Limb (tissue), 2 donors: Measurements from ENCODE around the gene GNAQ.

Source experiments
- DNase-seq, 2 donors: peaks; one replicate each; pipeline ENCODE4 v3.0.0-alpha.2; 2016; ENCODE audit errors: extremely low spot score in 2 of 2

GNAQ gene

DNA sequence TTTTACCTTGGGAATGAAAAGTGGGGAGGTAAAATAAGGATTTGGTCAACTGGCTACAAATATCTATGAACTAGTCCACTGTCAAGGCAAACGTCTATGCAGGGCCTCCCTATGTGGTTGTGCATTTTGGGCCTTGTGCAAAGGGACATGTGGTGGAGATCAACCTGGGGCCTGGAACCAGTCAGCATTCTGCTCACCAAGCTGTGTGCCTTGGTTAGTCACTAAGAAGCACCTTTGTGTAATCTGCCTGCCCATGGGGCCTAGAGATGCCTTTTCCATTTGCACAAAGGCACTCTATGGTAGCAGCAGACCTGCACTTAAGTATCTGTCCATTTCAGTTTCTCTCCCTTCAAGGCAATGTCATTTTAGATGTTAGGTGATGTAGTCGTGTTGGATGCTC lies 184.0 kb downstream of the GNAQ start:
- no peak for DNase-seq

DNA sequence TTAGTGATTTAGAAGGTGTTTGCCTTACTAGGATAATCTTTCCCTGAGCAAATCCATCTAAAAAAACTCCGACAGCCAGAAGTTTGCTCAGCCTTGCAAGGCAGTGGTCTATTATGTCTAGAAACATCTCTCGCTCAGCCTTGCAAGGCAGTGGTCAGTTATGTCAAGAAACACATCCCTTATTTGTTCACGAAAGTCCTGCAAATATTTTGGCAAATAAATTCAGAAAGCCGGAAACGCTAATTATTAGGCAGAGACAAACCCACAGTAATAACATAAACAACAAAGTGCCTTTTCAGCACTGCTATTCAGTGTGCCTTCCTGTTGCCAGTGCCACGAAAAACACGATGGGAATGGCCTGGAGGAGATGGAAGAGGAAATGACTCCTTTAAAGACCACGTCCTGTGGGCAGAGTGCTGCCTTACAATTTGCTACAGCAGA lies 184.5 kb downstream of the GNAQ start:
- no peak for DNase-seq

DNA sequence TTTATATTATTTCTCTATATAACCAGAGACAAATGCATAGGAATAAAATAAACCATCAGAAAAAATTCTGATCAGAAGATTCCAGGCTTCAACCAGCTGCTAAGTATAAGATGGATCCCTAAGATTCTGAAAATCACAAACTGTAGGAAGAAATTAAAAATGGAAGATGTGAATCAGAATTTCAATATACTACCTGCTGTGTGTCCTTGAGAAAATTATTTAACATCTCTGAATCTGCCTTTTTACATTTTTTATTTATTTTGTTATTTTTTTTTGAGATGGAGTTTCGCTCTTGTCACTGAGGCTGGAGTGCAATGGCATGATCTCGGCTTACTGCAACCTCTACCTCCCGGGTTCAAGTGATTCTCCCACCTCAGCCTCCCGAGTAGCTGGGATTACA lies 187.2 kb downstream of the GNAQ start:
- no peak for DNase-seq

DNA sequence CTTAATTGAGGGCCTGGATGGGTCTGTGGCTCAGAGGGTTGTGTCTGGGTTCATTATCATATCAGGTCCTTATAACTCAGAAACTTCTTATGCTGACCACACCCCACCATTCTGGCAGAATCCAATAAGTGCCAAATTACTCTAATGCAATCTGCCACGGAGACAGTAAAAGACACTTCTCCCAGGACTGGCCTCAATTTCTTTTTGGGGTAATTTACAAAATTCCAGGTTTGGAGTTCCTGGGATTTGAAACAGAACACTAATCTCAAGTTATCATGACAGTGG lies 187.8 kb downstream of the GNAQ start:
- no peak for DNase-seq

DNA sequence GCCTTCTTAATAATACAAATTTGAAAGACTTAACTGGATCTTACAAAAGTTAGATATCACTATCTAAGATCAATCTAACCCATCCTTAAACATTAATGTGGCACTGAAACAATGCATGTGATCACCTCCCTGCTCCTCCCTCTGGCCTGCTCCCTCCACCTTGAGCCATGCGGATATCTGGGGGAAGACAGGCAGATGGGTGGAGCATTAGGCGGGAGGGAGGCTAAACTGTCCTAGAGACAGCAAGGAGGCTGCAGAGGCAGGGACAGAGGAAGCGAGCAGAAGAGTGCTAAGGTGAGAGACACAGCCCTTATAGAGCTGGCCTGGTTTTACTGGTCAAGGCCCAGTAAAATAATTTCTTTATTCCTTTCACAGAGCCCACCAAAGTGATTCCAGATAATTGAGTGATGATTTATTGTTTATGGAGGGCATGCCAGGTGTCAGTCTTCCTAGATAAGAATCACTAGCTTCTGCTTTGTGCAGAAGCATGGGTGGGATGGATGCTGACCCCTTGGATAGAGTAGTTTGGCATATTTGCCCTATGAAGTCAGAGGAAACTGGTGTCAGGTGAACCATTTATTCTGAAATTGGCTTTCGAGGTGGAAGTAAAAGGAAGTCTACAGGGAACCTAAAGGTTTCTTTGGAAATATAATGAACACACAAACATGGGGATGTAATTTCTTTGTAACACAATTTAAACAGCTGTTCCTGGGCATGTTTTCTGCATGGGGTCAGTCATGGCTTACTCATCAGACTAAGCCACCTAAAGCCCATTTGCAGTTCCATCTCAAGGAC lies 188.3 kb downstream of the GNAQ start:
- no peak for DNase-seq

DNA sequence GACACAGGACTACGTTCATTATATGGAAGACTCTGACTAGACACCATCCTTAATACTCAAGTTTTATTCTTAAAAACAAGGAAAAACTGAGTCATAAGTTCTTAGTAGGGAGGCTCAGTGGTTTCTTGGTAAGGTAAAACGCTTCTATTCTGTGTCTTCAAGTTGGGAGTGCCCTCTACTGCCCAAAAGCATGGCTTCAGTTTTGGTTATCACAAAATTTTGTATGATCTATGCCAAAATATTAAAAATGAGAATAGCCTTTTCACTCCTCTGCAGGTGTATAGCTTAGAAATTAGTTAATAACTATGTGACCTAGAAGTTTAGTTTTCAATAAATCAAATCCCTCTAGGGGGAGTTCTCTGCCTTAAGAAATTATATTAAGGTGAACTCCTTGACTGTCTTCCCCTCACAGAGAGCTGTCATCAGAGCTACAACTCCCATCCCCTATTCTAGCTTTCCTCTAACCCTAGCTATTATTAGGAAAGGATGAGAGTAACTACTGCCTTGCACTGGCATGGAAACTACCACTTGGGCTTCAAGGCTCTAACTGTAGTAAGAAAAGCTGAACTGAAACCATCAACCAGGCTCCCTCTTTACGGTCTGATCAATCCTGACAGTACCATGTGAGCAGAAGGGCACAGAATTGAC lies 189.7 kb downstream of the GNAQ start:
- DNase-seq = no peak

DNA sequence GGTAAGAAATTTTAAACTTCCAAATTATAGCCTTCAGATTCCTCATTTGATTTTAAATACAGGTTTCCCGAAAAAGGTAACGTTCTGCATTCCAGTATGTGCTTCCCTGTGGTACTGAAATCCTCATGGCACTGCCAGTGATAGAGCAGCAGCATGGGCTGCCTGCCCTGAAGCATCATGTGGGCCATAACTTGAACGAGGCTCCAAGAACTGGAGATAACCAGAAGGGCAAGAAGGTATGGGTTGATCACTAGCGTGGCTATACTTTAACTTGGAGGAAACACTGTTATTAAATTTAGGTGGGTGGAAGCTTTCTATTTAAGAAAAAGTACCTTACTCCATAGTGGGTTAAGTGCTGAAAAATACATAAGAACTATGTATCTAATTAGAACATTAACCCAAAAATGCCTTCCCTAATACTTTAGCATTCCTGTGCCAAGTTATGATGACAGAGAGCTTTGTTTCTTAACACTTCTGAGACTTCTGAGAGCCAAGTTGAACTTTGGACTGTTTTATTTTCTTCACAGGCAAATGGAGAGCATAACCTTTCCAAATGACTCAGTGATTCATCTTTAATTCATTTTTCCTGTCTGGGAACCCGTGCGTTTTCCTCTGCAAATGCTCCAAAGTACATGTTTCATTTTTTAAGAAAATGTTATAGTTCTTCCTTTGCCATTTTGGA lies 192.0 kb downstream of the GNAQ start:
- no peak for DNase-seq

DNA sequence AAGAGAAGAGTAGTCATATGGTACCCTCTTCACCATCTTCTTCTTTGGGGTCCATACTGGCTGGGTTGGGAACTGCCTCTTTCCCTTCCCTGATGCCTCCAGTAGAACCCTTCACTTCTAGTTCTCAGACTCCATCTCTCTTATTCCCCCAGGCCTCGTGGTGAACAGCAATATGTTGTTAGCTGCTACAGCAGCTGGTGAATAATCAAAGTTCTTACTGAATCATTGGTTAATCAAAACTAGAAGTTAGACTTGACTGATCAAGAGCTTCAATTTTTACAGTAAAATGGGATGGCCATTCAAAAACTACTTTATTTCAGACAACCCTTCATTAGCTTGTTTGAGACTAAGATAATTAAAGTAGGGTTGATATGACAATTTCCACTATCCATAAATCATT lies 192.6 kb downstream of the GNAQ start:
- DNase-seq = no peak

DNA sequence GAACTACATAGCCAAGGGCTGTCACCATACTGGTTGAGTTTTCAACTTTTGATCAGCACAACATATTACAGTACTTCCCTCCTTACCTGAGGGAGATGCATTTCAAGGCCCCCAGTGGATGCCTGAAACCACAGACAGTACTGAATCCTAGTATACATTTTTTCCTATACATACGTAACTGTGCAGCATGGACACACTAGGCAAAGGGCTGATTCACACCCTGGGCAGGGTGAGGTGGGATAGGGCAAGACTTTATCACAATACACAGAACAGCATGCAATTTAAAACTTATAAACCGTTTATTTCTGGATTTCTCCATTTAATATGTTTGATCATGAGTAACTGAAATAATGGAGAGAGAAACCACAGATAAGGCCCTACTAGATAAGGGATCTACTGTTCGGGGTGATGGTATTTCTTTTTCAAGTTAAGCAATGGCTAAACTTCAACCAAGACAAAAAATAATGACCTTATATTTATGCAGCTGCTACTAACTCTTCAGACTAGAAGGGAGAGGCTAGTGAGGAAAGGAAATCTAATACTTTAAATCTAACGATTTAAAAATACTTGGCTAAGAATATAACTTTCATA lies 196.6 kb downstream of the GNAQ start:
- DNase-seq = no peak

DNA sequence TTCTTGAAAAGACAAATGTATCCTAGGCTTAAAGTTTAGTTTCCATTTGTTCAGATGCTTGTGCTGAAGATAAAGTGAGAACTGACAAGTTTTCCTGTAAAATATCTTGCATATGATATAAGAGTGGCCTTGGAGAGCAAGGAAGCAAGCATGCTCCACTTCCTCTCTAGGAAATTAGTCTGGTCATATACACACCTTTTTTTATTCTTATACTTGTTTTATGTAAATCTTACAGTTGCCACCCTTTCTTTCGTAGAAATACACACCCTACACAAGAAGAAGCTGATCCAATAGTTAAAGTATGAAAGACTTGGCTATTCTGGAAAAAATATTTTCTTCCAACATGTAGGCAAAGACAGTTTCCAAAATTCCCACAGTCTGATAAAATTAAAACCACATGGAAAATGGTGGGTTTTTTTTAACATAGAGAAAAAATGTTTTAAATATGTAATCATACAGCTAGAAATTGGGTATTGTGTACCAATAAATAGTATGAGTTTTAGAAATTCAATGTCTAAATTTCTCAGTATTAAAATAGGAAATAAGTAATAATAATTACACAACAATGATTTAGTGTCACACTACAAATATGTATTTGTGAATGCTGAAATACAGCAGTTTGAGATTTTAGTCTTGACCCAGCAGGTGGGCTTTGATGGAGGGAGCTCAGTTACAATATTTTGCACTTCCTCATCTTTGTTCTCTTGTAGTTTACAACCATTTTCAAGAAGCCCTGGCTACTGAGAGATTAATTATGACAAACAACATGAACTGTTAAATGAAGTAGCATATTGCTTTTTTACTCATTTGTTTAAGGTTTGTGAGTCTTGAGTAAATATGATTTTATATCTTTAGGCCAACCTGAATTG lies 197.8 kb downstream of the GNAQ start:
- no peak for DNase-seq

DNA sequence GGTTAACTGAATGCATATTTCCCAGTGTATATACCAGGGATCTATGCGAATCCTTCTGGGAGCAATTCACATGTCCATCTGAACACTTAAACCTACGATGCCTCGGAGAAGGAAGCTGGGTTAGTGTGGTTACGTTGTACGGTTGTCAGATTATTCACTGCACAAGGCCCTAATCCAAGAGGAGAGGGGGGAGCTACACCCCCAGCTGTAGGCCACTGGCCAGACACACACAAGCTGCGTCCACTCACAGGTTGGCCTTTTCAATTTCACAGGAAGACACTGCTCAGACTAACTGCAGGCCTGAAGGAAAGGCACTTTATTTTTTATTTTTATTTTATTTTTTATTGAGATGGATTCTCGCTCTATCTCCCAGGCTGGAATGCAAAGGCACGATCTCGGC lies 199.0 kb downstream of the GNAQ start:
- DNase-seq = no peak

DNA sequence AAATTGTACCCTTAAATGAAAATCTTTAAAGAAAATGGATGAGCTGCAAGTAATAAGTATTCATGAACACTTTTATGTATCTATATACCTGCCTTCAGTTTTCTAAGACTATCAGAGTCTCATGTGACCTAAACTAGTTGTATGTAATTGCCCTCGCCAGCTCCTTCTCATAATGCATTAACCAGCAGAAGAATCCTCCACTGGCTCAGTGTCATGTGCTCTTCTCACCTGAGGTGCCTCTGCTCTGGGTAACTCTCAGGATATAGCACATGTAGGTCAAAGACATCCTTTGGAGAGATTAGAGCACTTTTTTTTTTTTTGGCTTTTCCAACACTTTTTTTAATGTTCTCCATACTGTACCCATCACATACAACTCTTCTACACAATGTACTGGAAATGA lies 199.8 kb downstream of the GNAQ start:
- no peak for DNase-seq

DNA sequence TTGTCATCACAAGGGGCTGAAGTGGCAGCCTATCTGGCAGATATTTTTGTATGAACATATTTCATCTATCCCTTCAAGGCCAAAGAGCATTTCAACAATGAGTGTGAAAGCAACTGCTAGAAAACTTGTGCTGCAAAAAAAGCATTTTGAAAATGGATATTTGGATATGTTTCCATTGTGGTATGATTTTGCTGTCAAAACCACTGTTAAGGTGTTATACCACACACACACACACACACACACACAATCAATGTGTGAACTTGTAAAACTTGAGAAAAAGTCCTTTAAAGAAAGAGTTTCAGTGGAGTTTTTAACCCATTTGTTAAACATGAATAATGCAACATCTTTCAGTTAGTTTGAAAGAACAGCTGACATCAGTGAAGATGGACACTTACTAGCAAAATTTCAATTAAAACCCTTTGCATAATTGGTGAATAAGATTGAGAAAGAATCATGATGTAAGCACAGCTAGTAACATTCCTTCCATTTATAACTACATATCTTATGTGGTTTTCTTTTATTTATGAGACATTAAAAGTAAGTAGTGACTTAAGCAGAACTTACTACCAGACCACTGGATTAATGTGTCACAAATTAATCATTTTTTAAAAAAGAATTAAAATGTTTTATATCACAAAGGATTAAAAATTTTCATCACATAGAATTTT lies 200.9 kb downstream of the GNAQ start:
- DNase-seq = no peak

DNA sequence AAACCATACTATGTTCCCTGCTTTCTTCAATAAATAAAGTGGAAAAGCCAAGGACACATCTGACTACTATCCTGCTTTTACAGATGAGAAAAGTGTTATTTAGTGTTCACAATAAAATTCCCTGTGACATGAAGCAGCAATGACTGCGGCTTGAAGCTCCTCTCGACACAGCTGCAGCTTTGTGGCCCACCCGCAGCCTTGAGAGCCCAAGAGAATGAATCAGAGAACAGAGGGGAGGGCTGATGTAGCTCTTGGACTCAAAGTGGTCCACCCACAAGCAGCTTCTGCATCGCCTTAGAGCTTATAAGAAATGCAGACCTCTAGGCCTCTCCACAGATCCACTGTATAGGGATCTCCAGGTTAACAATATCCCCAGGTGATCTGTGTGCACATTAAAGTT lies 202.2 kb downstream of the GNAQ start:
- DNase-seq = no peak

DNA sequence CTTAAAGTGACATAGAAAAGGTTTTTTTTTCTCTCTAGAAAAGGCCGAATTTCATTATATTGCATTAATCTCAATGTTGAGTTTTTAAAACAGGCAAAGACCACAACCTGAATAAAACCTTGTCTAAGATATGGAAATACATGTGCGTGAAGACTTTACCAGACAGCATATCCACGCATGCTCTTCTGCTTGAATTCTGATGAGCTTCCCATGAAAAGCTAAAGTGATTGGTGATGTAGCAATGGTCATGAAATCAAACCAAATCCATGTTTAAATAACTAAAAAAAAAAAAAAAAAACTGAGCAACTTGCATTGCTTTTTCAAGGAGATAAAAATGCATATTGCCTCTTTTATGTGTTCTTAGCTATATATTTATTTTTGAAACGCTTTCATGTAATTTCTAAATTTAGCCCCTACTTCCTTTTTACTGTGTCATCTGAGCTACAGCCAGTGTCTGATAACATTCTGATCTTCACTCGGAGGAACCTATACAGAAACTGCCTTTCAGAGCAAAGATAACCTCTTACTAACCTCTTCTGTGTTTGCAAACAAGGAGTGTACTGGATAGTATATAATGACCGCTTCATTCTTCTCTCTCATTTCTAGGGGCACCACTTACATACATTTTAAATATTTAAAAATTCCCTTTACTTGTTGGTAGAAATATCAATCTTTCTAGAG lies 204.4 kb downstream of the GNAQ start:
- no peak for DNase-seq

DNA sequence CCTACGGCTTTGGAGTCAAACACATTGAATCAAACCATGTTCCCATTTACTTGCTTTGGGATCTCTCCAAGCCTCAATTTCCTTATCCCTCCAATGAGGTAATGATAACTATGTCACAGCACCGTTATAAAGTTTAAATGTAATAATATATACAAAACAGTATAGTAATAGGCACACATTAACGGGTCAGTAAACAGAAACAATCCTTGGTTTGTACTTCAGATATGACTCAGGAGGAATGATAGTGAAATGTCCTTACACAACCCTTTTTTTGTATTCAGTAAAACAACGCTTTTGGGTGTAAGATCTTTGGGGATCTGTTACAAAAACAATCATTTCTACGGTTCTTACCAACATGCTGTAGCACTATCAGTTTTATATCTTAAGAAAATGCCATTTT lies 205.0 kb downstream of the GNAQ start:
- DNase-seq = no peak

DNA sequence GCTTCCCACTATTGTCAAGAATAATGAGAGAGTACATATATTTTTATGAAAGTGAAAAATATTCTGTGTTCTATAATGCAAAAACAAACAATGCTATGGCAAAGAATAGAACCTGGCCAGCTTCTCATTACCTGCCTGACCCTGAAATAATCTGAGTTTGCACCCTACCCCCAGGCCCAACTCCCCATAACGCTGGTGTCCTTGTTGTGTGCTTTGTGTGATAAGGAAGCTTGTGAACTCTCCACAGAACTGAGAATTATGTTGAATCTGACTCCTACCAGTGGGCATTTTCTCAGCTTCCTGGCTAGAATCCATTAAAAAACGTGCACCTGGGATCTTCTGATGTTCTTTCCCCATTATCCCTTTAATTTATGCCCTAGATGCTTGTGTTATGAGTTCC lies 205.5 kb downstream of the GNAQ start:
- no peak for DNase-seq

DNA sequence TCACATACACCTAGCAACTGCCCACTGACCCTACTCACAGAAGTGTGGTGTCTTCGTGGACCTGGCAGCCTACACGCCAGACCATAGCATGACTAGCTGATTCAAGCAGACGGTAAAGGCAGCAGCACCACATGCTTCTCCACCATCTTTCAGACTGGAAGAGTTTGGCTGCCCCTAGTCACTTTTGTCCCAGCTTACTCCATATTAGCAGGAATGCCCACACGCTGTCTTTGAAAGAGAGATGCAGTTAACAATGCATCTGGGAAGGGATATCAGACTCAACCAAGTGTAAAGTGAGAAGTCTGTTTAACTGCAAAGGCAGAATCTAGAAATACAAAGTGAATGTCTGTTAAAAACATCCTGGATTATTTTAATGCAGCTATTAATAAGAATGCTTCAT lies 206.2 kb downstream of the GNAQ start:
- DNase-seq = no peak

DNA sequence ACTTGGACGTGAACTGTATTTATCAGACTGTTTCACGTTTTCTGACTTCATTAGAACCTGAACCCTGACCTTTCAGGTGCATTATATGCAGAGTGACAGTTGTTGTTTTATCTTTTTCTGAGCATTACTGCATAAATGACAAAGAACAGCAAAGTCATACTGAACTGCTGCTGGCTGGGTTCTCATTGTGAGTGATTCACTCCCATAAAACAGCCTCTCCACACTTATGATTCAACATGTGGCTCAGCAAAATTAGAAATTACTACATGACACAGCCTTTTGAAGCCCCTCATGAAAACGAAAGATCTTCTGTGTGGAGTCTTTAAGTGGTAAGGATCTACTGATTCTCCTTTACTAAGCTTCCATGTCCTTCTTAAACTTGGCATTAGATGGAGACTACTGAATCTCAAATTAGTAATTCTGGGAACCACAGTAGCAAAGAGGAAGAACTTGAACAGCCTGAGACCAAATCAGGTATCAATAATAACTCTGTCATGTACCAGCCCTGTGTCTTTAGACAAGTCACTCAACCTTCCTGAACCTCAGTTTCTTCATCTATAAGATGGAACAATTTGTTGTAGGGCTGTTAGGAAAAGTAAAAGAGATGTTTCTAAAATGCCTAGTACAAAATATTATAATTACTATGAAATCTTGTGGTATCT lies 211.2 kb downstream of the GNAQ start:
- no peak for DNase-seq

DNA sequence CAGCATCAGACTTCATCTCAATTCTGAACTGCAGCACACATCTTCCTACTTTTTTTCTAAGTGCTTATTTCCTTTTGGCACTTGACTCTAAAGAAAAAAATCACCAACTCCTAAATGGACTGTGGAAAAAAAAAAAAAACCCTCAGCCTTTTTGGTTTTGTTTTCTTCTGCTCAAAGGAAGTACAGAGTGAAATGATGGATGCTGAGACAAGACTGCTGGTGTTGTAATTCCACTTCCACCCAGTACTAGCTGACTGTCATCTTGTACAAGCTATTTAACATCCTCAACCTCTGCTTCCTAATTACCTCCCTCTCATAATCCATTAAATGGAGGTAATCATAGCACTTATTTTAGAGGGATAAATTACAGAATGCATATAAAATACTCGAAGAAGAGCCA lies 212.0 kb downstream of the GNAQ start:
- no peak for DNase-seq
